Activated naive CD4-positive, alpha-beta T cell treated with anti-CD3 and anti-CD28 coated beads, Interleukin-2, amount 50 U/mL, for 72 hours (primary cell): Measurements from ENCODE around the gene NUDCD3. TPM values are rescaled to one million over a fixed set of nuclear protein-coding genes. Genes with fewer than 3 reads are reported as not detected.
"Not testable (repeated sequence)": the region's sequence is repeated elsewhere in the genome, so short reads cannot be mapped to it uniquely, and the experiment has no call there.

ENCODE experiments used
- ATAC-seq, 2 donors: fragments of 150-1000 bp; cut with Tn5 transposase; 2 replicates each; pipeline ENCODE4 v1.10.0; 2021; ENCODE audit warnings: mild to moderate bottlenecking in 2 of 2, moderate library complexity in 2 of 2
- DNase-seq, 2 donors: peaks; one replicate each; pipeline ENCODE4 v3.0.0; 2021 to 2022; ENCODE audit warnings: low spot score in 2 of 2
- H3K27ac Mint-ChIP-seq, 2 donors: one replicate each; pipeline ENCODE4 v1.8.0; 2022; ENCODE audit warnings: mild to moderate bottlenecking in 2 of 2, mixed read lengths in 2 of 2
- H3K36me3 Mint-ChIP-seq, 2 donors: one replicate each; pipeline ENCODE4 v1.8.0; 2022; ENCODE audit warnings: mixed read lengths in 2 of 2
- H3K9me3 Mint-ChIP-seq, 2 donors: one replicate each; pipeline ENCODE4 v1.8.0; 2022; ENCODE audit warnings: mixed read lengths in 2 of 2
- total RNA-seq, 2 donors: library from RNA; stranded (reverse); gene quantifications; one replicate each; pipeline ENCODE4 v1.2.3, GENCODE V29; 2022

The NUDCD3 gene
- total RNA-seq, 2 donors from 2014 or later, result 87.9 to 112 TPM

DNA sequence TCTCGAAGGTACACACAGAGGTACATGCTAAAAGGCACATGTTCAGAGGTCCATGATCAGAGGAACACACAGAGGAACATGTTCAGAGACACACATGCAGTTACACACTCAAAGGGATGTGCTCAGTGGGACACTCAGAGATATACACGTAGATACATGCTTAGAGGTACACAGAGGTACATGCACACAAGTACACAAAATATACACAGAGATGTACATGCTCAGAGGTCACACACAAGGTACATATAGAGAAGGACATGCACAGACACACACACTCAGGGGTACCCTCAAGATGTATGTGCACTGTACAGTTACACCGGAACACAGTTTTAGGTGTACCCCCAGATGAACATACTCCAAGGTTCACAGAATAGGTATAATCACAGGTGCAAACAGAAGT lies 31.9 kb upstream of the NUDCD3 start:
- Mint-ChIP-seq H3K9me3 (peaks cover 5 to 10% of the 10 kb centered on the region in 2 donors), H3K27ac (no peak overlapping the region), H3K36me3 (peaks cover 5 to 18% of the 10 kb centered on the region in 2 donors)
- DNase-seq (no peak), ATAC-seq (no peak)

DNA sequence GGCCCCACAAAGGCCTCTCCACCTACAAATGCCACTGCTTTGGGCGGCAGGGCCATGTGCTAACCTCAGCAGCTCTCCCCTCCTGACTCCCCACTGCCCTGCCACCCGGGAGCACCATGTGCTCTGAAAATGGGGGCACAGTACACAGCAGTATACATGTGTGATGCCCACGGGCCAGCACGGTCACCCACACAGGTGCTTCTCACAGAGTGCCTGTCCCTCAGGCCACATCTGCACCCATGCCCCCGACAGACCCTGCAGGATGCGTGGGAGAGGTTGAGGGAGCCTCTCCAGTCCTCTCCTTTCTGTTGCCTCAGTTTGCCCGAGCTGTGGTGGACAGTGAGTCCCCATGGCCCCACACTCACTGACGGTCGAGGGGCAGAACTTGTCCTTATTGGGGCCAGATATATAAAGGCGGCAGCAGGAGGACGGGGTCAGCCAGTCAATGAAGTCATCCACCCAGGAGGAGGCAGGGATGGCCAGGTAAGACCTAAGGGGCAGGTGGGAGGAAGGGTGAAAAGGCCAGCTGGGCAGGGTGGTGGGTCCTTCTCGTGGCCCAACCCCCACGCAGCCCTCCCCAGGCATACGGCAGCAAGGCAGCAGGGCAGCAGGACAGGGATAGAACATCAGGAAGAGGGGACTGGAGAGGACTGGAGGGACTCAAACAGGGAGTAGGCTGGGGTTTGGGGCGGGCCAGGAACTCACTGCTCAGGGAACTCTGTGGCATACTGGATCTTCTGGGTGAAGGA lies 31.1 kb upstream of the NUDCD3 start:
- no peak overlapping the region for H3K27ac Mint-ChIP-seq
- peaks cover 5 to 10% of the 10 kb centered on the region in 2 donors for H3K9me3 Mint-ChIP-seq
- DNase-seq (no peak), ATAC-seq (no peak)
- peaks cover 5 to 18% of the 10 kb centered on the region in 2 donors for H3K36me3 Mint-ChIP-seq

DNA sequence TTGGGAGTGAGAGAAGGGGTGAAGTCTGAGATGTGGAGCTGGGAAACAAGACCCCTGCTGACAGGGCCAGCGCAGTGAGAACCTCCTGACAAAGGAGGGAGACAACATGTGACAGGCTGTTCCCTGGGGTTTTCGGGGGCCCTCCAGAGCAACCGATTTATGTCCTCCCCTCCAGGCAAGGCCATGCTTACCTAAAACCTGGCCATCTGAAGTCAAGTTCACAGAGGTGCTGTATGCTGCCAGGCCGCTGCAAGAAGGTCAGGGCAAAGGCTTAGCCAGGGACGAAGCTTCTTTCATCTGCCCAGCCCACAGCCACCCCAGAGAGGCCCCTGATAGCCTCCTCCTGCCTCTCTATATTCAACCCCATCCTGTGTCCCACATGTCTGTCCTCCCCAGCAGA lies 30.1 kb upstream of the NUDCD3 start:
- H3K36me3 Mint-ChIP-seq, result peaks cover 5 to 13% of the 10 kb centered on the region in 2 donors
- H3K9me3 Mint-ChIP-seq, result peaks cover 5 to 10% of the 10 kb centered on the region in 2 donors
- DNase-seq (no peak), ATAC-seq (no peak)
- no peak overlapping the region for H3K27ac Mint-ChIP-seq

DNA sequence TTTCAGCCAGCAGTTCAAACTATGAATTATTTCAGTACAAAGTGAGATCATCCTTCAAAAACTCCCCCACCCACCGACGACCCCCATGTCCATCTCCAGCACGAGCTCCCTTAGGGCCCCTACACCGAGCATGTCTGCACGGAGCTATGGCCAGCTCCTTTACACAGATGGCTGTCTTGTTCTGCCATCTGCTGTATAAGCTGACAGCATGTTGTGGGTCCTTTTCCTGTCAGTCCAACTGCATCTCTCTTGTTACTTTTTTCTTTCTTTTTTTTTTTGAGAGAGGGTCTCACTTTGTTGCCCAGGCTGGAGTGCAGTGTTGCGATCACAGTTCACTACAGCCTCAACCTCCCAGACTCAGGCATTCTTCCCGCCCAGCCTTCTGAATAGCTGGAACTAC lies 29.1 kb upstream of the NUDCD3 start:
- ATAC-seq (no peak), DNase-seq (no peak)
- peak overlapping the region in 1 of 2 donors; percentile 82 for H3K27ac Mint-ChIP-seq
- peaks cover 5 to 7% of the 10 kb centered on the region in 2 donors for H3K36me3 Mint-ChIP-seq
- peaks cover under 1 to 5% of the 10 kb centered on the region in 2 donors for H3K9me3 Mint-ChIP-seq

DNA sequence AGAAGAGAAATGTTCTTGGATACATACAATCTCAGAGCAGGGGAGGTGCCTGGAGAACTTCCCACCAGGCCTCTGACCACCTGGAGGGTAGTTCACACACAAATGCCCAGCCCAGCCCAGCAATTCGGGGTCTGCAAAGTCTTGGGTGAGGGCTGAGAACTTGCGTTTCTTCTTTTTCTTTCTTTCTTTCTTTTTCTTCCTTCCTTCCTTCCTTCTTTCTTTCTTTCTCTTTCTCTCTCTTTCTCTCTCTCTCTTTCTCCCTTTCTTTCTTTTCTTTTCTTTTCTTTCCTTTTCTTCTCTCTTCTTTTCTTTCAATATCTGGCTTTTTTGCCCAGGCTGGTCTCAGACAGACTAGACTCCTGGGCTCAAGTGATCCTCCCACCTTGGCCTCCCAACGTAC lies 28.3 kb upstream of the NUDCD3 start:
- H3K27ac Mint-ChIP-seq, result no peak overlapping the region
- DNase-seq (no peak), ATAC-seq (no peak)
- peaks cover under 1% of the 10 kb centered on the region in 2 donors for H3K36me3 Mint-ChIP-seq
- H3K9me3 Mint-ChIP-seq, result peaks cover 0 to under 1% of the 10 kb centered on the region in 2 donors

DNA sequence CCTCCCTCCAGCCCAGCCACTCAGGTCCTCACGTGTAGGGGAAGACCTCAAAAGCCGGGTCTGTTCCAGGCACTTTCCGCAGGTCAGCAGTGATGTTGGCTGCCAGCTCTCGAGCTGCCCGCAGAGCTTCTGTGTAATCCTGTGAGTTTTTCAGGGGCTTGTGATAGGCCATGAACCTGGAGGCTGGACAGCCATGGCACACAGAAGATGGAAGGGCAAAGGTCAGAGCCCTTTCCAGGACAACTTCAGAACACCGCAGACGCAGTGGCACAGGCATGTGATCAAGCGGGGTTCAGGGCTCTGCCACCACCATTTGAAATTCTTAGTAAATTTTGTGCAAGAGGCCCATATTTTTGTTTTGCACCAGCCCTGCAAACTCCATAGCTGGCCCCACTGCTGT lies 26.7 kb upstream of the NUDCD3 start:
- DNase-seq (no peak), ATAC-seq (no peak)
- Mint-ChIP-seq H3K9me3 (no peaks in the 10 kb centered on the region), H3K36me3 (no peaks in the 10 kb centered on the region), H3K27ac (no peak overlapping the region)

DNA sequence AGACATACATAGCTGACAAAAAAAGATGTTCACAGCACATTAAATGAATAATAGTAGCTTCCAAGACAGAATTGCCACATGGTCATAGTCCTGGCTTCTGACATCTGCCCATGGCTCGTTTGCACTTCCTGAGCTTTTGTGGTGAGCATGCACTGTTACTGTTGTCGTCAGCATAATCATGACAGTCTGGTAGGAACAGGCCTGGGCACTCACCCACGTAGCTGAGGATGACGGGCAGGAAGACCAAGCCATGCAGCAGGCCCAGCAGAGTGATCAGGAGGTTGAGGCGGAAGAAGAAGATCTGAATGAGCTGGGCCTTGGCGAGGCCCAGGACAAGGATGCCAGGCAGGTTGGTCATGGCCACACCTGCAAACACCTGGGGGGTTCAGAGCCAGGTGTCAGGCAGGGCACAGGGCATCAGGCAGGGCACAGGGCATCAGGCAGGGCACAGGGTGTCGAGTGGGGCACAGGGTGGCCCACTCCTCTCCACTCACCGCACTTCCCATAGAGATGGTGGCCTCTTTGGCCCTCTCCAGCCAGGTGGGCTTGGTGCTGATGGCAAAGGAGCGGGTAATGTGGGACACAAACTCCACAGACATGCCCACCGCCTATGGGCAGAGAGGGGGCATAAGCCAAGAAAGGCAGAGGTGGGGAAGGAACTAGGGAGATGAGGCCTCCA lies 25.3 kb upstream of the NUDCD3 start:
- Mint-ChIP-seq H3K27ac (no peak overlapping the region), H3K9me3 (peaks cover 0 to 4% of the 10 kb centered on the region in 2 donors), H3K36me3 (peaks cover 0 to 5% of the 10 kb centered on the region in 2 donors)
- no peak for ATAC-seq
- no peak for DNase-seq

DNA sequence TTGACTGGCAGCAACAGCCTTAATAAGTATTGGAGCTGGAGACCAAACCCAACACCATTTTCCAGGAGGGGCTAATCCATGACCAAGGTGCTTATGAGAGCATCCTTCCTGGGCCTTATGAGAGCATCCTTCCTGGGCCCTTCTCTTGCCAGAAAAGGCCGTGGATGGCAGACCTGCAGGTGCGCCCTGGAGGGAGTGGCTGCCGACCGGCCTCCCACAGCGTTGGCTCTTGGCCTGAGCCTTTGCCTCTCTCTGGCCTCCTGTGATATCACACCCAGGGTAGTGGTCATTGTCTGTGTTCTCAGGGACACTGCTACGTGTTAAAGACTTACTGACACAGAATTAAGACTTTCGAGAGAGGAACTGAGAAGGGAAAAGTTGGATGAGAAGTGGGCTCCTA lies 22.3 kb upstream of the NUDCD3 start:
- DNase-seq (no peak), ATAC-seq (no peak)
- Mint-ChIP-seq H3K27ac (no peak overlapping the region), H3K36me3 (peaks cover 0 to 5% of the 10 kb centered on the region in 2 donors), H3K9me3 (peaks cover 2 to 12% of the 10 kb centered on the region in 2 donors)

DNA sequence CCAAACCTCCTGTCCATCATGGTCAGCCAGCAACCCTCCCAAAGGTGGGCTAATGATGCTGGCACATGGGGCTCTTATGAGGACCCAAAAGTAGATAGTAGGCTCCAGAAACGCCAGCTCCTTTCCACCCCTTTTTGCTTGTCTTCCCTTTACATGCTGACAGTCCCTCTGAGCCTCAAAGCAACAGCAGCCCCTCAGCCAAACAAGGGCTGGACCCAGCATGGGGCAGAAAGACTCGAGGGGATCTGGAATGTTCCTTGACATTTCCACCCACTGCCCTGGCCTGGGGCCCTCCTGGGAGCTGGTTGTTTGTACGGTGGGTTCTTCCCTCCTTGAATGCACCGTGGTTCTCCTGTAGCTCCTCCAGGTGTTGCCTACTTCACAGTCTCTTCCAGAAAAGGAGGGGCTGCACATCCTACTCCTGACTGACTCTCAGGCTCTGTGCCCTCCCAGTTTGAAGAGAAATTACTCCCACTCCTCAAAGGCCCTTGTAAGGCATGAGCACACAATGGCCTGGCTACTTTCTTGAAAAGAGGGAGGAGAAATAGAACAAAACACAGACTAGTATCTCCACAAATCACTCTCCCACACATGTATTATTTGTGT lies 21.5 kb upstream of the NUDCD3 start:
- peaks cover 2 to 13% of the 10 kb centered on the region in 2 donors for H3K9me3 Mint-ChIP-seq
- H3K27ac Mint-ChIP-seq, result no peak overlapping the region
- DNase-seq (no peak), ATAC-seq (no peak)
- H3K36me3 Mint-ChIP-seq, result peaks cover 2 to 10% of the 10 kb centered on the region in 2 donors

DNA sequence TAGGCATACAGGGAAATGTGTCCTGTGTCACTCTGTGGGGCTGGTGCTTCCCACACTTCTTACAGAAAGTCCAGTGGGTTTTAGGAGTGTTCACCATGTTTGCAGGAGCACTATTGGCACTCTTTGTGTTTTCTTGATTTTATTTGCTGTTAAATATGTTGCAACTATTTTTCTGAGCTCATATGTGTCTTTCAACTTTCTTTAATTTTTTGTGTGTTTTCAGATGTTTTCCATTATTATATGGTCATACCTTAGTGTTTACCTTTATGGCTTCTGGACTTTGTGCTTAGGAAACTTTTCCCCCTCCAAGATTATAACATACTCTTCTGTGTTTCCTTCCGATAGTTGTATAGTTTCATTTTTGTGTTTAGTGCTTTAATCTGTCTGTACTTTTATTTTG lies 20.8 kb upstream of the NUDCD3 start:
- H3K36me3 Mint-ChIP-seq, result peaks cover 6 to 18% of the 10 kb centered on the region in 2 donors
- ATAC-seq, result no peak
- peaks cover 2 to 20% of the 10 kb centered on the region in 2 donors for H3K9me3 Mint-ChIP-seq
- DNase-seq, result no peak
- H3K27ac Mint-ChIP-seq, result no peak overlapping the region

DNA sequence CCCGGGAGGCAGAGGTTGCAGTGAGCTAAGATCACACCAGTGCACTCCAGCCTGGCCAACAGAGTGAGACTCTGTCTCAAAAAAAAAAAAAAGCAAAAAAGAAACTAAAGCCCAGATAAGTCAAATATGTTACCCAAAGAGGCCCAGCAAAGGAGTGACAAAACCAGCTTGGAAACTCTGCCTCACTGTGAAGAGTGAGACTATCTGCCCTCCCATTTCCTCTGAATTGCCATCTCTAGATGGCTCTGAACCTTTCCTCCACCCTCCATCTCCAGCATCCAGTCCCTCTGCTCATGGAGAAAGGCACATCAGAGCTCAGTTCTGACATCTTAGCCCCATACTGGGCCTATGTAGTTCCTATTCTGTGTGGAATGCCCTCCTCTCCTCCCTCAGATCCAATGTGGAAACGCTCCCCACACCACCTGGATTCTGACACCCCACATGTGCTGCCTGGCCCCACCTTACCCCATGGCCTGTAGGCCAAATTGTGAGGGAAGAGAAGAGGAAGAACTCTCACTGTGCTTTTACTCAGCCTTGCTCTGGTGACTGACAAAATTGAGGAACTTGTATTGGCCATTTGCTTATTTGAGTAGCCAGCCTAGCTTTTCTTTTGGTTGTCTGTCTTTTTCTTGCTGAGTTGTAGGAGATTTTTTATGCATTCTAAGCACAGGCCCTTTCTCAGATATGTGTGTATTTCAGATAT lies 18.0 kb upstream of the NUDCD3 start:
- no peak for DNase-seq
- ATAC-seq, result peak; percentile 58 to 70
- Mint-ChIP-seq H3K27ac (peak overlapping the region in 1 of 2 donors; percentile 10), H3K9me3 (peaks cover 6 to 27% of the 10 kb centered on the region in 2 donors), H3K36me3 (peaks cover 6 to 24% of the 10 kb centered on the region in 2 donors)

DNA sequence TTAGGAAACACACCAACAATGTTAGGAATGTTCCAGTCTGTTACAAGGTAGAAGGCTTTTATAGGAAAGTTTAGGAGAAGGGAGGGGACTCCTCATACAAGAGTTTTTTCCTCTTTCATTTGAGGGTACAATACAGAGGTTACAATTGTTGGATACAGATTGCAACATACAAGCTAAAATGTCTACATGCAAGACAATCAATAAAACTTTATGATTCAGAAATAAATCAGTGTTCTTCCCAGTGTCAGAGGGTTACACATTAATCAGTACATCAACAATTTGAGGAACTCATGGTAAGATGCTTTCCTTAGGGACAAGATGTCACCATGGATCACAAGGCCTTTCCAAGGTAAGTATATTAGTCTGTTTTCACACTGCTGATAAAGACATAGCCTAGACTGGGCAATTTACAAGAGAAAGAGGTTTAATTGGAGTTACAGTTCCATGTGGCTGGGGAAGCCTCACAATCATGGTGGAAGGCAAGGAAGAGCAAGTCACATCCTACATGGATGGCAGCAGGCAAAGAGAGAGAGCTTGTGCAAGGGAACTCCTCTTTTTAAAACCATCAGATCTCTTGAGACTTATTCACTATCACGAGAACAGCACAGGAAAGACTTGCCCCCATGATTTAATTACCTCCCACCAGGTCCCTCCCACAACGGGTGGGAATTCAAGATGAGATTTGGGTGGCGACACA lies 16.3 kb upstream of the NUDCD3 start:
- DNase-seq, H3K27ac Mint-ChIP-seq, ATAC-seq: not testable (repeated sequence)
- Mint-ChIP-seq H3K9me3 (peaks cover 6 to 27% of the 10 kb centered on the region in 2 donors), H3K36me3 (peaks cover 6 to 24% of the 10 kb centered on the region in 2 donors)

DNA sequence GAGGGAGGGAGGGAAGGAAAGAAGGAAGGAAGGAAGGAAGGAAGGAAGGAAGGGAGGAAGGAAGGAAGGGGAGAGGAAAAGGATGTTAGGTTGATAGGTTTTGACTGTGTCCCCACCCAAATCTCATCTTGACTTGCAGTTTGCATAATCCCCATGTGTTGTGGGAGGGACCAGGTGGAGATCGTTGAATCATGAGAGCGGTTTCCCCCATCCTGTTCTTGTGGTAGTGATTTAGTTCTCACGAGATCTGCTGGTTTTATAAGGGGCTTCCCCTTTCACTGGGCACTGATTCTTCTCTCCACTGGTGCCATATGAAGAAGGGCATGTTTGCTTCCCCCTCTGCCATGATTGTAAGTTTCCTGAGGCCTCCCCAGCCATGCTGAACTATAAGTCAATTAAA lies 15.1 kb upstream of the NUDCD3 start:
- Mint-ChIP-seq H3K9me3 (peaks cover 6 to 22% of the 10 kb centered on the region in 2 donors), H3K36me3 (peaks cover 6 to 19% of the 10 kb centered on the region in 2 donors), H3K27ac (no peak overlapping the region)
- DNase-seq, result no peak
- peak in 1 of 2 donors; percentile 56 for ATAC-seq

DNA sequence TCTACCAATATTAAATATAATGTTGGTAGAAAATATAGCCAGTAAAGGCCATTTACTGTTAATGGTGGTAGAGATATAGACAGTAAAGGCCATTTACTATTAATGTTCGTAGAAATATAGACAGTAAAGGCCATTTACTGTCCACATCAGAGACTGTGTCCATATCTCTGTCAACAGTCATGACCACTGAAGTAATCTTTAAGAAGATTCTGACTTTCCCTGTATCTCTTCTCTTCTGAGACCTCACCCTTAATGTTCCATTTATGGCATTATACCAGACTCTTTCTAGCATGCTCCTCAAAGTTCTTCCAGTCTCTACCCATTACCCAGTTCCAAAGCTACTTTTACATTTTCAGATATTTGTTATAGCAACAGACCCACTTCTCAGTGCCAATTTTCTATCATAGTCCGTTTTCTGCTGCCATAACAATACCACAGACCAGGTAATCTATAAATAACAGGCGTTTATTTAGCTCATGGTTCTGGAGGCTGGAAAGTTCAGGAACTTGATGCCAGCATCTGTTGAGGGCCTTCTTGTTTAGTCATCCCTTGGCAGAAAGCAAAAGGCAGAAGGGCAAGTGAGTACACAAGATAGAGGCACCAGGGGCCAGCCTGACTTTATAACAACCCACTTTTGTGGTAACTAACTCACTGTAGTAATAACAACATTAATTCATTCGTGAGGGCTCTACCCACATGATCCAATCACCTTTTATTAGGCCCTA lies 7.9 kb upstream of the NUDCD3 start:
- Mint-ChIP-seq H3K36me3 (no peaks in the 10 kb centered on the region), H3K27ac (no peak overlapping the region), H3K9me3 (no peaks in the 10 kb centered on the region)
- DNase-seq (no peak), ATAC-seq (no peak)

DNA sequence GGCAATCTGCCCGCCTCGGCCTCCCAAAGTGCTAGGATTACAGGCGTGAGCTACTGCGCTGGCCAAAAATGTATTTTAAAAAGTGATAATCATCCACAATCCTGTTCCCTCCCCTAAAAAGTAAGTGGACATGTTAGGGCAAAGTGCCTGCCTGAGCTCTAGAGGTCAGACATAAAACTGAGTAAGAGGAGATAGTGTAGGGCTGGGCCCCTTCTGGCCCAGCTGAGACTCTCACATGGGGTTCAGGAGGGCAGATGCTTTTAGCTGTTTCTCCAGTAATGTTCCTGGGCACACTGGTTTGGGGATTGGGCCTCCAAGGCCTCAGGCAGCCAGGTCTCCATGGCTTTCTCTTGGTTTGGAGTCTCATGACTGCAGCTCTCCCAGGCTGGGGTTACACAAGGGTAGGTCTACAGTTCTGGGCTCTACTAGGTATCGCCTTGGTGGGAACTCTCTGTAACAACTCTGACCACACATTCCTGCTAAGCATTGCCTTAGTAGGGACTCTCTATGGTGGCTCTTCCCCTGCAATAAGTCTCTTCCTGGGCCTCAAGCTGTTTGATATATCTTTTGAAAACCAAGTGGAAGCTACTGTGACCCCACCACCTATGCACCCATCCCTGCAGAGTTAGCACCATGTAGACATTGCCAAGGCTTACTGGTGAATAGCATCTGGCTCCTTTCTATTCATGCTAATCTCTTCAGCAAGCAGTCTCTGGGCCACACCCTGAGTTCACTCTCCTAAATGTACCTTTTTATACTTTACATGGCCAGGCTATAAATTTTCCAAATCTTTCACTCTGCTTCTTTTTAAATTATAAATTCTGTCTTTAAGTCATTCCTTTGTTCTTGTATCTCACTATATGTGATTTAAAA lies 6.9 kb upstream of the NUDCD3 start:
- ATAC-seq, result no peak
- Mint-ChIP-seq H3K9me3 (no peaks in the 10 kb centered on the region), H3K36me3 (no peaks in the 10 kb centered on the region), H3K27ac (no peak overlapping the region)
- no peak for DNase-seq
